Stimulated activated CD8-positive, alpha-beta memory T cell treated with anti-CD3 and anti-CD28 coated beads, Interleukin-2, amount 100 ng/mL, for 48 hours (primary cell): ENCODE results near the gene CIITA.
A peak's percentile ranks its signal among the peaks of the same experiment; 100 is the strongest.
"Not testable (repeated sequence)": the region's sequence is repeated elsewhere in the genome, so short reads cannot be mapped to it uniquely, and the experiment has no call there.

Experiments
- DNase-seq, 2 donors: peaks; one replicate each; pipeline ENCODE4 v3.0.0-alpha.2; 2020; ENCODE audit warnings: low read depth in 2 of 2

CIITA gene

GRCh38 chr16:10918294-10919002 is 41.4 kb downstream of the CIITA start:
- DNase-seq, result peak; percentile 70 to 86

GRCh38 chr16:10919003-10919351 is 42.0 kb downstream of the CIITA start:
- DNase-seq, result no peak

- DNase-seq, result no peak
Observed at GRCh38 chr16:10920726-10921427, 43.9 kb downstream of the CIITA start.

DNA sequence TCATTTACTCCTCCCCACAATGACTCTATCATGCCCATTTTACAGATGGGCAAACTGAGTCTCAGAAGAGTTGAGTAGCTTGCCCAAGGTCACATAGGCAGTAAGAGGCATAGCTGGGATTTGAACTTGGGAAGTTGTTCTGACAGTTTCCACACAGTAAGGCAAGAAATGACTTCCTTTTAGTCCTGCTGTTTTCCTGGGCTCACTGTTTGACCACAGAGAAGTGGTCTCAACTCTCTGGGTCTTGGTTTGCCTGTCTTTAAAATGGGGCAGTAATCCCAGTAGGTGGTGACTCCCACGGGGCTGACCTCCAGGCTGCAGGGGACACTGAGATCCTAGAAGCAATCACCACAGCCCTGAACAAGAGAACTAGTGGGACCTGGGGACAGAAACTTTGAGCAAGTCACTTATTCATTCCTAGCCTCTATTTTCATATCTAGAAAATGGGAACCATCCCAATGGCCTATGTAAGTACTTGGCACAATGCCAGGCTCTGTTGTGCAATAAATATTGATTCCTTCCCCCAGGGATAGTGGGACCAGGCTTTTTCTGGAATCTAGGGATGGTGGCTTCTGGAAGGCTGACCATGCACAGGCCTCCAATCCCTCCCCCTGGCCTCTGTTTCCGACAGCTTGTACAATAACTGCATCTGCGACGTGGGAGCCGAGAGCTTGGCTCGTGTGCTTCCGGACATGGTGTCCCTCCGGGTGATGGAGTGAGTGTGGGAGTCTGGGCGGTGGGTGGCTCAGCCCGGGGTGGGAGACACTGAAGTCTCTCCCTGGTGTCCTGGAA is 44.7 kb downstream of the CIITA start:
- DNase-seq, result no peak

DNA sequence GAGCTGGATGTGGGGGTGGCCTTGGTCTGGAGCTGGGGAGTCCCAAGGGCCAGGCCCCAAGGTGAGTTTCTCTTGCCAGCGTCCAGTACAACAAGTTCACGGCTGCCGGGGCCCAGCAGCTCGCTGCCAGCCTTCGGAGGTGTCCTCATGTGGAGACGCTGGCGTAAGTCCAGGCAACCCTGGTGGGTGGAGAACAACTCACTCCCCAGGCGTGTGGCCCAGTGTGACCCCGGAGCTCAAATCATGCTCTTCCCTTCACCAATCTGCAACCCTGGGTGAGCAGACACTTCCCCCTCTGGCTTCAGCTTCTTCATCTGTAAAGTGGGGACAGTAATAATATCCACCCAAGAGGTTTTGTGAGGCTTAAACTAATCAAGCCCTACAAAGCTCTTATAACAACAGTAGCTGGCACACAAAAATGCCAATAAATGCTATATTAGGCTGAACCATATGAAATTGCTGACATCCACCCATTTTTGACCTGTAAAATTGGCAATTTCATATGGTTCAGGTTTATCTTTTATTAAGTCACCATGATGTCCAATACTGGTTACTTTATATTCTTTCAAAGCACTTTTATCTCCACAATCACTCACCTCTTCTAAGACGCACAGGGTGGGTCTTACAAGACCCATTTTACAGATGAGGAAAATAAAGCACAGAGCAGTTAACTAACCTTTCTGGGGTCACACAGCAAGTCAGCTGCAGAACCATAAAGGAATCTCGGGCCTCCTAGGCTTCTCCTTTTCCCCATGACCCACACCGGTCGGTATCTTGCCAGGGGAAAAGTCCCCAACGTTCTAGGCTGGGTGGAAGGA is 45.5 kb downstream of the CIITA start:
- DNase-seq, result no peak

DNA sequence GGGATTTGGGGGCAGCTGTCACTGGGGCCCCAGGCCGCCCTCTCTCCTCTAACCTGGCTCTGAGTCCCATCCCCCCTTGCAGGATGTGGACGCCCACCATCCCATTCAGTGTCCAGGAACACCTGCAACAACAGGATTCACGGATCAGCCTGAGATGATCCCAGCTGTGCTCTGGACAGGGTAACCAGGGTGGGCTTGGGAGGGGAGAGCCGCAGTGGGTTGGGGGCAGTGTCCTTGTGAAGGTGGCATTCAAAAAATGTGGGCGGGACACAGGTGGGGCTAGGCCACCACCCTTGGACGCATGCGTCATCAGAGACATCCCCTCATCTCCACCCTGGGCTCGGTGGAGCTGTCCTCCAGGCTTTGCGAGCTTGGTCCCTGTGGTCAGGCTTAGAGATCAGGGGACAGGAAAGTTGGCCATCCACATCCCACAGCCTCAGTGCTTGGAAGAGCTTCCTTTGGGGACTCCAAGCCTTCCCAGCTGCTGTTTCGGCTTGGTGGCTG is 46.2 kb downstream of the CIITA start:
- DNase-seq, result no peak

- no peak for DNase-seq
Observed at GRCh38 chr16:10923650-10924214, 46.7 kb downstream of the CIITA start.

GRCh38 chr16:10925285-10925684 is 48.3 kb downstream of the CIITA start:
- DNase-seq, result not testable (repeated sequence)

DNA sequence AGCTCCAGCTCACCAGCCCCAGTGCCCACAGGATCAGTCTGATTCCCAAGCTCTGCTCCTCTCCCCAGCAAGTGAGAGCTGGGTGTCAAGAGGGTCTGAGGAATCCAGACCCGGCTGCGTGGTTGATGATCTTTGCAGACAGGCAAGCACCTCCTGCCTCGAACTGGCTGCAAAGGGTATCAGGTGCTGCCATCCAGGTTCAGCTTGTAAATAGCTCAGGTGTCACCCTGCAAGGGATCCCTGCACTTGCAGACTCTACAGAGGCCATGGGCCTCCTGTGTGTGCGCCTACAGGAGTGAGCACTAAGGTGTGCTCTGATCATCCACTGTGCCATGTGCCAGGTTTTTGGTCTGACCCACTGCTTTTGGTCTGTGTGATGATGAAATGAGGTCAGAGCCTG is 49.1 kb downstream of the CIITA start:
- no peak for DNase-seq

DNA sequence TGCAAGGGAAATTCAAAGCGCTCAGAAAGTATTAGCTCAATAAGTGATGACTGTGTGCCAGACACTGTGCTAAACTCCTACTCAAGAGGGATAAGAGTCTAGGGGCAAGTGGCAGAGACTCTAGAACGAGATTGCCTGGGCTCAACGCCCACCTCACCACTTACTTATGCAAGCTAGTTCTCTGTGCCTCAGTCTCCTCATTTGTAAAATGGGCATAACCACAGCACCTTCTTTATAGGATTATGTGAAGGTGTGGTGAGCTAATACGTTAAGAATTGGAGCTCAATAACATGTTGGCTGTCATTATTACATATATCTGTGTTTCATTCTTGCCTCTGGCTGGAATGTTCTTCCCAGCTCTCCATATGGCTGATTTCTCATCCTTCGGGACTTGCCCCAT is 49.9 kb downstream of the CIITA start:
- no peak for DNase-seq

DNA sequence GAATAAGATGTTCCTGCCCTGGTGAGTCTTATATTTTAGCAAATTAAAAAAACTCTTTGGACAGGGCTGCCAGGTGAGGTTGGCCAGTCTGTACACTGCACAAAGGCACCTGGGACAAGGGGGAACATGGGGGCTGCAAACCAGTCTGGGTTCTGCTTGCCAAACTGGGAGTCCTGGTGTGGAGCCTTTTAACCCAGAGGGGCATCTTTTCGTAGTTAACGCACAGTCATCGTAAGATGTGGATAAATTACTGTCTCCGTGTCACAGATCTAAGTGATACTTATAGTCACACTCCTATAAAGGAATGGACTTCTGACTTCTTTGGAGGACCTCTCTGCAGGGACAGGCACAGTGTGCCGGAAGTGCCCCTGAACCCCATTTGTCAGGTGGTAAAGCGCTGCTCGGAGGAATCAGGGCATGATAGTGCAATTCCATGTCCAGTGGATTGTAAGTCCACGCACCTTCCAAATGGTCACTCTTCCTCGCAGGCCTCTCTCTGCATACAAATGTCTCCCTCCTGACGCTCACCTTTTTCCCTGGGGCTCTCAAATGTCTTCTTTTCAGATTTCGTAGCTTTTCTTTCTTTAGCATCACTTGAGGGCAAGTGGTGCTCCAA is 50.6 kb downstream of the CIITA start:
- no peak for DNase-seq

DNA sequence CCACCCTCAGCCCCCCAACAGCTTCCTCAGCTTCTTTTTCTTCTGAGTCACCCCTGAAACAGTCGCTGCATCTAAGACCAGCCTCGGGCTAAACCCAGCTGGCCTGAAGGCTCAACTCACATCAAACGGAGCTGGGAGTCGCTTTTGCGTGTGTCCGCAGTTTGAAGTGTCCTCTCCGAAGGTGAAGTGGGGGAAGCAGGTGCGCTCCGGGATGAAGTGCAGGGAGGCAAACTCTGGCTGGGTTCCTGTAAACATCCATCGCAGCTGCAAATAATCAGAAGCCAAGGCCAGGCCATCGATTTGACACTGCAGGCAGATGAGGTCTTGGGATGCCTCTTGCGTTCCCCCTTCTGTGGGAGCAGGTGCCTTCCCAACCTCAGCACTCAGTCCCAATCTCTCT is 52.1 kb downstream of the CIITA start:
- not testable (repeated sequence) for DNase-seq

DNA sequence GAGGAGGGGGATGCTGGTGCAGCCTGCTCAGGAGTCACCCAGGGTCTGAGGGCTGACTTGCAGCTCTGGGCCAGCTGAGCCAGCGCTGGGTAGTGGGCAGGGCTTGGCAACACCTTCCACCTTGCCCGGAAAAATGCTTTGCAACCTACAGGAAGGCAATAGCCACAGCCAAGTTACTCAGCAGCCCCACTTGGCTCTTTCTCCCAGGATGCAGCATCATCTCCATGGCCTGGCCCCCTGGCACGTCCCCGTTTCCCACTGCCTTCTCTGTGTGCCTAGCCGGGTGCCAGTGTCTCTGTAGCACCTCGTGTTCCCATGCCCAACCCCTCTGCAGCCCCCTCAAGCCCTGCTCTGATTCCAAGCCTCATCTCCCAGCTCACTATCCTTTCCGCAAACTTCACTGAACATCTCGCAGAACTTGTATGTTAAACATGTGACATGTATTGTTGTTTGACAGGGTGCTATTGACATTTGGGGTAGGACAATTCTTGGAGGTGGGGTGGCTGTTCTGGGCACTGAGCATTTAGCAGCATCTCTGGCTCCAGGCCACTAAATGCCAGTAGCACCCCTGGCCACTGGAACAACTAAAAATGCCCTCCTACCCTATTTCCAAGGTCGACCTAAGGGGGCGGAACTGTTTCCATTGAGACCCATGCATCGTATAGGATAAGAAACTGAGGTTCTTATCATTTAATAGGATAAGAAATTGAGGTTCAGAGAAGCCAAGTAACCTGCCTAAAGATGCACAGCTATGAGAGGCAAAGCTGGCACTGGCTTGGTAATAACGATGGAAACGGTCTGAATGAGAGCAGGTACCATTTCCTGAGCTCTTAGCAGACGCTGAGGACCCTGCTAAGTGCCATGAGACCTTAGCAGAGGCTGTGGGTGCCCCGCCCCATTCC is 53.1 kb downstream of the CIITA start:
- DNase-seq, result no peak

DNA sequence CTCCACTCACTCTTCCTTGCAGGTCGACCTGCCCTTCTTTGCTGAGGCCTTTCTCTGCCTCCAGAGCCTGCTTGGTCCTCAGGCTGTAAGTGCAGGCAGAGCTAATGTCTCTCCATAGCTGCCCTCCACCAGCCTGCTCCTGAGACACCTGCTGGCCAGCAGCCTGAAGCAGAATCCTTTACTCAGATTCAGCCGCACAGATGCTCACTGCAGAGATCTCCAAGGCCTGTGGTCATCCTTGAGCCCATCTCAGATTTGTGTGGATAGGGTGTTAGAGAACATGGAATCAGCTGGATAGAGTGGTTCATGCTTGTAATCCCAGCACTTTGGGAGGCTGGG is 53.7 kb downstream of the CIITA start:
- no peak for DNase-seq

DNA sequence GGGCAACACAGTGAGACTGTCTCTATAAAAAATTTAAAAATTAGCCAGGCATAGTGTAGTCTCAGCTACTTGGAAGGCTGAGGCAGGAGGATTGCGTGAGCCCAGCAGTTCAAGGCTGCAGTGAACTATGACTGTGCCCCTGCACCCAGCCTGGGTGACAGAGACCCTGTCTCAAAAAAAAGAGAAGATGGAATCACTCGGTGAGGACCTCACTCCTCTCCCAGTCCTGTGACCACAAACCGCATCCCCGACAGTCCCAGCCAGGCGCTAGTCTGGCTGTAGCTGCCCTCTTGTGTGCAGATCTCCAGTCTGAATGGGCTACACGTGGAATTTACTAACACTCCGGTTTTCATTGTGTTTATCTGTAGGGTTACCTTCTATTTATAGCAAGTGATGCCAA is 54.1 kb downstream of the CIITA start:
- no peak for DNase-seq

DNA sequence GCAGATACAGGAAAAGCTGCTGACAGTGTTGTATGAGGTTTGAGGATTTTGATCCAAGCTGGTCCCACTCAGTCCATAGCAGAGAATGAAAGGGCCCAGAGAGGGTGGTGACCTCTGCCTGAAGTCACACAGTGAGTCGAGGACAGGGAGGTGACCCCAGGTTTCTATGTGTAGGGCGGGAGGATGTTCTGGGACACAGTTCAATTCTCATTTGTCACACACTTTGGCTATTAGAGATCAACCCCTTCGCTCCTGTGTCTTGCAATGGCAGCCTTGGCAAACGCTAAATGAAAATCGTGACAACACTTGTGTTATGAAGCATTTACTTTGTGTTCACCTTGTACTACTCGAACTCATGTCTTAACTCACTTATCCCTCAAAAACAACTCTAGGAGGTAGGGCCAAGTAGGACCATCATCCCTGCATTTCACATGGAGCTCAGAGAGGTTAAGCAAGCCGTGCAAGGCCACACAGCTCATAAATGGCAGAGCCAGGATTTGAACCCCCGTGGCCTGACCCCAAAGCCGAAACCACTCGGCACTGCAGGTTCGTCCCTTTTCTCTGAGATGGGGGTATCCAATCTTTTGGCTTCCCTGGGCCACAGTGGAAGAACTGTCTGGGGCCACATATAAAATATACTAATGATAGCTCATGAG is 55.1 kb downstream of the CIITA start:
- DNase-seq, result no peak

- no peak for DNase-seq
Observed at GRCh38 chr16:10932959-10933710, 56.1 kb downstream of the CIITA start.

- no peak for DNase-seq
Observed at GRCh38 chr16:10933865-10934264, 56.9 kb downstream of the CIITA start.
